ENCODE measurements around the gene ZNF397.

- no peak for TF ChIP-seq EZH2 (IDR thresholded peaks at IDR 0.05; ENCODE audit: borderline replicate concordance, low read length)
- no peak for TF ChIP-seq CTCF (conservative IDR thresholded peaks at IDR 0.05 in 1 of 2, IDR thresholded peaks at IDR 0.05 in 1 of 2; ENCODE audit: extremely low read depth in 1 of 2, insufficient read depth in 1 of 2, low read depth in 1 of 2, low read length in 2 of 2)
Measured at GRCh38 chr18:35306588-35307250, 65.9 kb downstream of the ZNF397 start.

Data from mammary epithelial cell (primary cell).